ENCODE measurements around the gene ZNF584.

Gene ZNF584

GRCh38 chr19:58395220-58395978 lies 13.1 kb upstream of the ZNF584 start, which contains the start of gene RNF225:
Gene RNF225, plus strand, starts transcription at chr19:58395656. Its CDS starts 434 bp downstream, at chr19:58396090.
- no peak for TF ChIP-seq GATA3 (IDR thresholded peaks at IDR 0.05; ENCODE audit: low read depth, low read length)
- TF ChIP-seq GATA2 (IDR thresholded peaks at IDR 0.05; ENCODE audit: low read depth, low read length), result no peak

- TF ChIP-seq GATA3 (IDR thresholded peaks at IDR 0.05; ENCODE audit: low read depth, low read length) (no peak), GATA2 (IDR thresholded peaks at IDR 0.05; ENCODE audit: low read depth, low read length) (no peak)
Observed at GRCh38 chr19:58395979-58396627, 12.3 kb upstream of the ZNF584 start.

GRCh38 chr19:58396691-58397532 lies 11.5 kb upstream of the ZNF584 start:
- no peak for TF ChIP-seq GATA3 (IDR thresholded peaks at IDR 0.05; ENCODE audit: low read depth, low read length)
- TF ChIP-seq GATA2 (IDR thresholded peaks at IDR 0.05; ENCODE audit: low read depth, low read length), result no peak

GRCh38 chr19:58397533-58398037 lies 10.9 kb upstream of the ZNF584 start:
- TF ChIP-seq GATA3 (IDR thresholded peaks at IDR 0.05; ENCODE audit: low read depth, low read length) (no peak), GATA2 (IDR thresholded peaks at IDR 0.05; ENCODE audit: low read depth, low read length) (no peak)

- TF ChIP-seq GATA3 (IDR thresholded peaks at IDR 0.05; ENCODE audit: low read depth, low read length) (no peak), GATA2 (IDR thresholded peaks at IDR 0.05; ENCODE audit: low read depth, low read length) (no peak)
Observed at GRCh38 chr19:58398087-58398486, 10.4 kb upstream of the ZNF584 start.

- no peak for TF ChIP-seq GATA3 (IDR thresholded peaks at IDR 0.05; ENCODE audit: low read depth, low read length)
- TF ChIP-seq GATA2 (IDR thresholded peaks at IDR 0.05; ENCODE audit: low read depth, low read length), result no peak
Observed at GRCh38 chr19:58398545-58398944, 9.9 kb upstream of the ZNF584 start.

- TF ChIP-seq GATA2 (IDR thresholded peaks at IDR 0.05; ENCODE audit: low read depth, low read length), result no peak
- TF ChIP-seq GATA3 (IDR thresholded peaks at IDR 0.05; ENCODE audit: low read depth, low read length), result no peak
Observed at GRCh38 chr19:58399903-58400302, 8.5 kb upstream of the ZNF584 start.

- TF ChIP-seq GATA2 (IDR thresholded peaks at IDR 0.05; ENCODE audit: low read depth, low read length) (no peak), GATA3 (IDR thresholded peaks at IDR 0.05; ENCODE audit: low read depth, low read length) (no peak)
Observed at GRCh38 chr19:58400316-58400915, 8.0 kb upstream of the ZNF584 start.

GRCh38 chr19:58400916-58401839 lies 7.3 kb upstream of the ZNF584 start:
- TF ChIP-seq GATA2 (IDR thresholded peaks at IDR 0.05; ENCODE audit: low read depth, low read length), result no peak
- TF ChIP-seq GATA3 (IDR thresholded peaks at IDR 0.05; ENCODE audit: low read depth, low read length), result no peak

- no peak for TF ChIP-seq GATA3 (IDR thresholded peaks at IDR 0.05; ENCODE audit: low read depth, low read length)
- no peak for TF ChIP-seq GATA2 (IDR thresholded peaks at IDR 0.05; ENCODE audit: low read depth, low read length)
Observed at GRCh38 chr19:58401840-58402421, 6.5 kb upstream of the ZNF584 start.

GRCh38 chr19:58406818-58407657 lies 1.4 kb upstream of the ZNF584 start:
- no peak for TF ChIP-seq GATA2 (IDR thresholded peaks at IDR 0.05; ENCODE audit: low read depth, low read length)
- no peak for TF ChIP-seq GATA3 (IDR thresholded peaks at IDR 0.05; ENCODE audit: low read depth, low read length)

All from SH-SY5Y (cell line).